GM15510 (cell line): ENCODE data around the gene GJB2.

Experiments used
- POLR2A ChIP-seq: IDR thresholded peaks from 3 replicates; pipeline ENCODE4 v1.6.1; 2011; ENCODE audit warnings: borderline replicate concordance; ENCODE audit not compliant: insufficient read length; ENCODE audit errors: extremely low read depth

The GJB2 gene

GRCh38 chr13:20206065-20206697 lies 13.4 kb upstream of the GJB2 start:
- TF ChIP-seq POLR2A, result no peak

- TF ChIP-seq POLR2A, result no peak
Observed at GRCh38 chr13:20198781-20199180, 6.0 kb upstream of the GJB2 start.

GRCh38 chr13:20197361-20197834 lies 4.7 kb upstream of the GJB2 start:
- TF ChIP-seq POLR2A, result no peak

GRCh38 chr13:20195801-20196200 lies 3.1 kb upstream of the GJB2 start:
- TF ChIP-seq POLR2A, result no peak

- no peak for TF ChIP-seq POLR2A
Observed at GRCh38 chr13:20193907-20194631, 1.3 kb upstream of the GJB2 start.

GRCh38 chr13:20193162-20193906 lies 596 bp upstream of the GJB2 start:
- no peak for TF ChIP-seq POLR2A

GRCh38 chr13:20192158-20192835 lies 441 bp downstream of the GJB2 start:
- TF ChIP-seq POLR2A, result no peak

- no peak for TF ChIP-seq POLR2A
Observed at GRCh38 chr13:20191311-20192157, 1.2 kb downstream of the GJB2 start.

GRCh38 chr13:20190481-20191310 lies 2.0 kb downstream of the GJB2 start:
- TF ChIP-seq POLR2A, result no peak

GRCh38 chr13:20190076-20190475 lies 2.7 kb downstream of the GJB2 start:
- TF ChIP-seq POLR2A, result no peak

GRCh38 chr13:20188667-20189553 lies 3.8 kb downstream of the GJB2 start:
- no peak for TF ChIP-seq POLR2A

GRCh38 chr13:20186771-20187170 lies 6.0 kb downstream of the GJB2 start:
- no peak for TF ChIP-seq POLR2A
